Measurements from ENCODE around the gene FIBCD1. TPM values are rescaled to one million over a fixed set of nuclear protein-coding genes. Genes with fewer than 3 reads are reported as not detected.

The FIBCD1 gene
- 1 to 10 TPM; 1.0 to 2.2 TPM for total RNA-seq
- long read RNA-seq = 0 reads

DNA sequence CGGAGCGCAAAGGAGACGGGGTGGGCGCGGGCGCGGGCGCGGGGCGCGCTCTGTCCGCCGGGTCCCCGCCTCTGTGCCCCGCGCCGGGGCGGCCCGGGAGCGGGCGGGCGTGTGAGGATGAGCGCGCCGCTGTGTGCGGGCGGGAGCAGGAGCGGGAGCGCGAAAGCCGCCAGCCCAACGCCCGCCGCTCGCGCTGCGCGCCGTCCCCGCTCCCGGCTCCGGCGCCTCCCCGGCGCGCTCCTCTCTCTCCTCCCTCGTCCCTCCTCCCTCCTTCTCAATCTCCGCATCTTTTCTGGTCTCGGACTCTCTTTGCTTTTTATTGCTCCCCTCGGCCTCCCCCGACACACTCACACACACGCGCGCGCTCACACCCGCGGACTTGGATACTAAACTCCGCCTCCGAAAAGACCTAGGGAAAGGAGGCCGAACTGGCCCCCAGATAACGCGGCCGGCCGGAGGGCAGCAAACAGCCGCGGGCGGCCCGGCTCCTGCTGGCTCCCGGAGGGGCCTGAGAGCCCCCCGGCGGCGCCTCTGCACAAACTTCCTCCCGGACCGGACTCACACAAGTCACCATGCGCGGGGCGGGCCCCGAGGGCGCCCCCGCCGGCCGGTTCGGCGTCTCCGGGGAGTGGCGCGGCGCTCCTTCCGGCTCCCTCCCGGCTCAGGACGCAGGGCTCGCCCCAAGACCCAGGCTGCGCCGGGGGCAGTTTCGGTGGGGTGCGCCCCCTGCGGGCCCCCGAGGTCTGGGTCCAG is at the start of gene FIBCD1:
FIBCD1 (minus strand) TSS at position 596 of the 753 bp plus-strand sequence. CDS start 640 bp downstream, outside the sequence.
- intact Hi-C loops (cut with DNase I) = loop anchor here in 1 of 2 donors (5.0 kb wide), 1 partner anchor 72 kb away; no protein-coding TSS in a partner anchor
- no peak for DNase-seq

DNA sequence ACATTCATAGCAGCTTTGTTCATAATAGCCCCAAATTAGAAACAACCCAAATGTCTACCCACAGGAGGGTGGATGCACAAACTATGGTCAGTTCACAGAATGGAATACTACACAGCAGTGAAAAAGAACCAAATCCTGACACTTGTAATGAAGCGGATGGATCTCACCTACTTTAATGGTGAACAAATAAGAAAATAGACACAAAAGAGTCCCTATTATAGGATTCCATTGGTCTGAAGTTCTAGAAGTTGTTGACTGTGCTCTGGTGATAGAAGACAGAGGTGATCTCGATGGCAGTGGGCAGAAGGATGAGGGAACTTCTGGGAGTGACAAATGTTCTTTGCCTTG is 49.3 kb upstream of the FIBCD1 start:
- no peak for DNase-seq
- ATAC-seq = no peak
- intact Hi-C loops (cut with DNase I) = no loop called here

More for the DNA sequence above, at the start of gene FIBCD1:
- peak; percentile 17 to 34 for ATAC-seq

DNA sequence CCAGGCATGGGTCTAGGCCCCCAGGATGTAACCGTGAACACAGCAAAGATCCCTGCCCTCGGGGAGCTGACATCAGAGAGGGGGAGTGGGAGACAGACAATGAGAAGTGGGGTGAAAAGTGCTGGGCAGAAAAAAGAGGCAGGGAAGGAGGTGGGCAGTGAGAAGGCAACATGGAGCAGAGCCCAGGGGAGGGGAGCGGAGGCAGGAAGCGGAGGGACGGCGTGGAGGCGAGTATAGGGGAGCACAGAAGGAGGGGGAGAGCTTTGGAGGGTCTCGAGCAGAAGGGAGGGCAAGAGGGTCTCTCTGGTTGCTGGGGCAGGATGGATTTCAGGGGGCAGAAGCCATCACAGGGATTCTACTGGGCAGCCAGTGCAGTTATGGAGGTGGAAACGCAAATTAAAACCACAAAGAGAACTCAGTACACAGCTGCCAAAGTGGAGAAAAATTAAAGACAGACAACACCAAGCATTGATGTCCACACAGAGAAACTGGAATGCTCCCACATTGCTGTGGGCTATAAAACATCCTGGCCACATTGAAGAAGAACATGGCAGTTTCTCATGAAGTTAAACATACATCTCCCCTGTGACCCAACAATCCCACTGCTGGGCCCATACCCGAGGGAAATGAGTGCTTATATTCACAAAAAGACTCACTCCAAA is 48.8 kb upstream of the FIBCD1 start:
- DNase-seq (no peak), ATAC-seq (no peak)
- intact Hi-C loops (cut with DNase I) = no loop called here

DNA sequence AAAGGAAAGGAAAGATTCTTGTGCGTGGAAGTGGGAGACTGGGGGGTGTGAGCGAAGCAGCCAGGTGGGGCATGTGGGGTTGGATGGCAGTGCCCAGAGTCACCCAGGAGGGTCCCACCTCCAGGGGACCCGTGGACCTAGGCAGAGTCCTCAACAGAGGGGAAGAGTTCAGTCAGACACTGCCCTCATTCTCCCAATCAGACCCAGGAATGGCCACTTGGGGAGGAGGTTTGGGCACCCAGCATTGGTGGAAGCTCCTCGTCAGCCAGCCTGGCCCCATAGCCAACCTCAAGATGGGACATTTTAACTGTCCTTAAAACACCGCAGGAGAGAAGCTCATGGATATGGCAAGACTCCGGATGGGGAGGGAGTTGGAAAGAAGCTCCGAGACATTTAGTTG is 48.0 kb upstream of the FIBCD1 start:
- intact Hi-C loops (cut with DNase I) = no loop called here
- ATAC-seq = no peak

GRCh38 chr9:130986356-130986965 is 47.4 kb upstream of the FIBCD1 start:
- no peak for DNase-seq
- intact Hi-C loops (cut with DNase I) = no loop called here
- ATAC-seq = no peak

More for the DNA sequence above, 48.0 kb upstream of the FIBCD1 start:
- DNase-seq = no peak

- DNase-seq = no peak
- no peak for ATAC-seq
- intact Hi-C loops (cut with DNase I) = no loop called here
Observed at GRCh38 chr9:130985606-130986162, 46.6 kb upstream of the FIBCD1 start.

- intact Hi-C loops (cut with DNase I) = no loop called here
- DNase-seq (no peak), ATAC-seq (no peak)
Observed at GRCh38 chr9:130985029-130985428, 46.0 kb upstream of the FIBCD1 start.

GRCh38 chr9:130984521-130984920 is 45.5 kb upstream of the FIBCD1 start:
- DNase-seq = no peak
- intact Hi-C loops (cut with DNase I) = no loop called here
- ATAC-seq = no peak

GRCh38 chr9:130983970-130984369 is 44.9 kb upstream of the FIBCD1 start:
- intact Hi-C loops (cut with DNase I) = no loop called here
- no peak for ATAC-seq
- no peak for DNase-seq

DNA sequence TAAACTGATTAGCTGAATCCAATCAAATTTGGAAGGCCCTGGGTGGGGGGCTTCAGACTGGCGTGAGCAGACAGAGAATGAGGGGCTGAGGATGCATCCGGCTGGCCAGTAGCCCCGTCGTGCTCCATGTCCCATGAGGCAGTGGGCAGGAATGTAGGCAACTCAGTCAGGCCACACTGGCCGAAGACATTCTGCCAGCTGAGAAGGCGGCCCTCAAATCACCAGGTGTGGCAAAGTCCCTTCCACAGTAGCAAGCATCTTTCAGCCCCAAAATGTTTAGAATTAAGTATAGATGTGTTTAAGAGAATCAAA is 44.3 kb upstream of the FIBCD1 start:
- intact Hi-C loops (cut with DNase I) = no loop called here
- DNase-seq = no peak
- ATAC-seq = no peak

GRCh38 chr9:130982636-130983358 is 43.8 kb upstream of the FIBCD1 start:
- DNase-seq (no peak), ATAC-seq (no peak)
- intact Hi-C loops (cut with DNase I) = no loop called here

DNA sequence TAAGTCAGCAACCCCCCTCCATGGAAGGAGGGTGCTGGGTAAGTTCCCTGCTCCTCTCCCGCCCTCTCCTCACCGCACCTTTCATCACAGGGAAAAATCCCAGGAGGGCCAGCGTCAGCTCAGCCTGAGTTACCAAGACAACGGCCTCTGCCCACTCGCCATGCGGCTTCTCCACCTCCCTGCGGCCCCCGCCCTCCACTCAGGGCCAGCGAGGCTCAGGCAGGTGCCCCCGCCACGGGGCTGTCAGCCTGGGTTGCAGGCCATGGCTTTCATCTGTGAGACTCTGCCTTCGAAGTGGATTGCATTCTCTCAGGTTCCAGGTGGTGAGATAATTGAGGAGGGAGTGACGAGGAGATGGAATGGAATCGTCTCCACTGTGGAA is 42.7 kb upstream of the FIBCD1 start:
- DNase-seq = no peak
- intact Hi-C loops (cut with DNase I) = no loop called here
- ATAC-seq = no peak

GRCh38 chr9:130981002-130981755 is 42.1 kb upstream of the FIBCD1 start:
- intact Hi-C loops (cut with DNase I) = no loop called here
- no peak for ATAC-seq
- DNase-seq = no peak

DNA sequence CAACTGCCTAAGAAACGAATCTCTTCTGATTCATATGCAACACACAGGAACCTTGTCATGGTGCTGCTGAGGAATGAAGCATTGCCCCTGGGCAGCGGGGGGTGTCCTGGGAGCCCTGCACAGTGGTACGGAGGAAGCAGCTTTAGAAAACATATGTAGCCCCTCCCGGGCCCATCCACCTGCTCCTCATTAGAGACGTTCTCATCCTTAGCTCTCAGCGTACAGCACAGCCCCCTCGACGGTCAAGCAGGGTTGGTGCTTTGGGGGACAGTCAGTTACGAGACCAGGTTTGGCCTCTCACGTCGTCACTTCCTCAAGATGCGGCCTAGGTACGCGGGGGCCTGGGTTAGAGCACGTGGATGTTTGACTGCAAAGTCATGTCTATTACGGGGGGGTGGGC is 41.5 kb upstream of the FIBCD1 start:
- intact Hi-C loops (cut with DNase I) = no loop called here
- no peak for ATAC-seq

GRCh38 chr9:130979591-130980385 is 40.7 kb upstream of the FIBCD1 start:
- intact Hi-C loops (cut with DNase I) = no loop called here
- no peak for ATAC-seq
- DNase-seq = no peak

More for the DNA sequence above, 41.5 kb upstream of the FIBCD1 start:
- DNase-seq = no peak

GRCh38 chr9:130977811-130978221 is 38.8 kb upstream of the FIBCD1 start:
- intact Hi-C loops (cut with DNase I) = no loop called here
- DNase-seq (peak; percentile 58), ATAC-seq (peak; percentile 84 to 93)

- ATAC-seq (no peak), DNase-seq (no peak)
- intact Hi-C loops (cut with DNase I) = no loop called here
Observed at GRCh38 chr9:130975932-130976841, 37.1 kb upstream of the FIBCD1 start.

All from left cardiac atrium (tissue), 4 donors.